ENCODE data around the gene BHLHA15.

DNA sequence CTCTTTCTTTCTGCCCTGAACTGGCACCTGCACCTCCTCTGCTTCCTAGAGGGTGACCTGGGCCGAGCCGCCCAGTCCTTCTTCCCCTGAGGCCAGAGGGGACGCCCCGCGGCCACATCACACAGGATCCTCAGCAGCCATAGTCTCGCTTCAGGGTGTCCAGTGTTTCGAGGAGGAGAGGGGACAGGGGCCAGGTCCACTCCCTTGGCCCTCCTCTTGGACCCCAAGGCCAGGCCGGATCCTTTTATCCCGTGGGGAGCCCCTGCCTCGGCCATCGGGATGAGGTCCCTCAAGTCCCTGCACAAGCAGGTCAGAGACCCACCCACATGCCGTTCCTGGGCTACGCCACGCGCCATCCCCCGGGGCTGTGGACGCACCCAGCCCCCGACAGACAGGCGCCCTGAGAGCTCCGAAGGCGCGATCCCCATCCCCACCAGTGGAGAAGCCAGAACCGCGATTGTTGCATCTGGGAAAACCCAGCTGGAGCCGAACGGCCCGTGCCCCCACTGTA is 3.6 kb downstream of the BHLHA15 start:
- TF ChIP-seq, protein P1, sequence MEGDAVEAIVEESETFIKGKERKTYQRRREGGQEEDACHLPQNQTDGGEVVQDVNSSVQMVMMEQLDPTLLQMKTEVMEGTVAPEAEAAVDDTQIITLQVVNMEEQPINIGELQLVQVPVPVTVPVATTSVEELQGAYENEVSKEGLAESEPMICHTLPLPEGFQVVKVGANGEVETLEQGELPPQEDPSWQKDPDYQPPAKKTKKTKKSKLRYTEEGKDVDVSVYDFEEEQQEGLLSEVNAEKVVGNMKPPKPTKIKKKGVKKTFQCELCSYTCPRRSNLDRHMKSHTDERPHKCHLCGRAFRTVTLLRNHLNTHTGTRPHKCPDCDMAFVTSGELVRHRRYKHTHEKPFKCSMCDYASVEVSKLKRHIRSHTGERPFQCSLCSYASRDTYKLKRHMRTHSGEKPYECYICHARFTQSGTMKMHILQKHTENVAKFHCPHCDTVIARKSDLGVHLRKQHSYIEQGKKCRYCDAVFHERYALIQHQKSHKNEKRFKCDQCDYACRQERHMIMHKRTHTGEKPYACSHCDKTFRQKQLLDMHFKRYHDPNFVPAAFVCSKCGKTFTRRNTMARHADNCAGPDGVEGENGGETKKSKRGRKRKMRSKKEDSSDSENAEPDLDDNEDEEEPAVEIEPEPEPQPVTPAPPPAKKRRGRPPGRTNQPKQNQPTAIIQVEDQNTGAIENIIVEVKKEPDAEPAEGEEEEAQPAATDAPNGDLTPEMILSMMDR (IDR thresholded peaks at IDR 0.05; ENCODE audit: poor library complexity) = no peak
- no peak for TF ChIP-seq EZH2 (IDR thresholded peaks at IDR 0.05; ENCODE audit: borderline replicate concordance)

Data from hepatocyte (in vitro differentiated cells).